ENCODE results near the gene AFAP1.

The AFAP1 gene

GRCh38 chr4:7863911-7864681 is 75.6 kb downstream of the AFAP1 start:
- DNase-seq: peak; percentile 96

DNA sequence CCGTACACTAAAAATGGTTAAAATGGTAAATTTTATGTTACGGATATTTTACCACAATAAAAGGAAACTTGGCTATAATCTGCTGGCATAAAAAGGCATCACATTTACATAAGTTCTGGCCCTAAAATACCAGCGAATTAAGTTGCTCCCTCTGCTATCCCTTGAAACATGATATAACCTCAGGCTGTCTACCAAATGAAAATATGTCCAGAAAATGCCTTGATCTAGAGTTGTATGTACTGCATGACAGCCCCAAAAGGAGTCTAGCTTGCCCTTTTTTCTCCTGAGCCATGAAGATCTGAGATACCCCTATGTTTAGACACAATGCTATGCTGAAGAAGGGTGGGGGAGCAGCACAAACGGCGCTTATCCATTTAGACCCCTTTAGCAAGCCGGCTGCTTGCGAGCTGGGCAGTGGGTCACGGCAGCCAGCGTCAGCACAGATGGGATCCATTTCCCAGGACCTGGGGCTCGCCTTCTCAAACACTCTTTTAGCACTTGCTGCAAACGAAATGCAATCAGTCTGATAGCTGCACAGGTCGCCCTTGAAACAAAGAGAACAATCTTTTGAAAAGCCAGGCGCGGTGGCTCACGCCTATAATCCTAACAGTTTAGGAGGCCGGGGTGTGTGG is 77.0 kb downstream of the AFAP1 start:
- DNase-seq: no peak

GRCh38 chr4:7861440-7861881 is 78.2 kb downstream of the AFAP1 start:
- peak; percentile 87 for DNase-seq

- DNase-seq: no peak
Measured at GRCh38 chr4:7860600-7861163, 79.0 kb downstream of the AFAP1 start.

- DNase-seq: no peak
Measured at GRCh38 chr4:7859326-7859725, 80.3 kb downstream of the AFAP1 start.

DNA sequence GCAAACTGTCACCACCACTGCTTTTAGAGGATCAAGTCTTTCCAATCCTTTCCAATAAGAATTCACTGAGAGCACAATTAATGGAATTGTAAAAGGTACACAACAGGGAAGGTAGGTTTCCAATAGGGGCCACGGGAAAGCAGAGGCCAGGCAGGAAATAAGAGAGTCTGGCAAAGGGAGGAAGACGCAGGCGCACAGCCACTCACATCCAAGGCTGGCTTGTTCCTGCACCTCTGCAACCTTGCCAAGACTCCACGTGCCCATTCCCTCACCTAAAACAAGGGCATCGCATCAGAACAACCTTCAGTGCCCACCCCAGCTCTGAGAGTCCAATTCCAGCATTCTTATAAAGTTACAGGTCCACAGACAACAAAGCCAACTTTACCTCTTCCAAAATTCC is 81.2 kb downstream of the AFAP1 start:
- no peak for DNase-seq

GRCh38 chr4:7857993-7858392 is 81.7 kb downstream of the AFAP1 start:
- no peak for DNase-seq

GRCh38 chr4:7857238-7857701 is 82.4 kb downstream of the AFAP1 start:
- no peak for DNase-seq

DNA sequence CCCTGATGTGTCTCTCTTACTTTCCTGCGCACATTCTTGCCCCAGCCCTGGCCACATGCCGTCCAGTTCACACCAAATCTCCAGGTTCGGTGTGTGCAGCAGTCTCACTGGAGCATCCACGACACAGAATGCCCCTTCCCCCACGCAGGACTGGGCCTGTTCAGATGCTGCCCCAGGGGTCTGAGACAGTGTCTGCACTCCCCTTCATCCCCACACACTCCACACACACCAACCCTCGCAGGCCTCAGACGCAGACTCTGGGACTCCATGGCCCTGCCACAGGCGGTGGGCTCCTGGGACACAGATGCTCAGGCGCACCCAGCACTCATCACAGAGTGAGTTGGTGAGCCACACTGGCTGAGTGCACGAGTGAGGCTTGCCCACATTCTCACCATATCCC is 83.9 kb downstream of the AFAP1 start:
- DNase-seq: no peak

GRCh38 chr4:7854697-7855370 is 84.8 kb downstream of the AFAP1 start:
- DNase-seq: no peak

- DNase-seq: no peak
Measured at GRCh38 chr4:7854216-7854615, 85.4 kb downstream of the AFAP1 start.

GRCh38 chr4:7853271-7853670 is 86.4 kb downstream of the AFAP1 start:
- no peak for DNase-seq

DNA sequence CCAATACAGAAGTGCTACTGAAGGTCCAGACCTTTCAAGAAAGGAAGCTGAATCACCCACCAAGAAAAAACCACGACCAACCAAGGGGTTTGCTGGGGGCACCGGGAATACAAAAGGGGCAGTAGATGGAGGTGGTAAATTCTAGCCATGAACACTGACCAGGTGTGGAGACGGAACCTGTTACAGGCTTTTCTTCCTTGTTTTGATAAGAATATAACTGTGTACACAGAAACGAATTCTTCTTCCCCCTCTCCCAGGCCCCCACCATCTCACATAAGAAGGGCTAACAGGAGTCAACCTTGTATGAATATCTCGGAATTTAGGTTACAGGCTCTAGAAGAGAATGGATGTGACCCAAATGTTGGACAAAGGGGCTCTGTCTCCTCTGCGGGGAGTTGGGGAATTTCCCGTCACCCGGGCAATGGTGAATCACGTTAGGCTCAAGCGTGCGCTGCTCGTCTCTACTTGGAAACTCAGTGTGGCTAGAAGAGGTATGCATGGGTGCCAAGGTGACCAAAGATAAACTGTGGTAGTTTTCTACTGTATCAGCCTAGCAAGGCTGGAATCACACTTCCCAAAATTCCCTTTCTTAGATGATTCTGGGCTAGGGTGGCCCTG is 87.0 kb downstream of the AFAP1 start:
- no peak for DNase-seq

GRCh38 chr4:7850489-7850888 is 89.2 kb downstream of the AFAP1 start:
- no peak for DNase-seq

DNA sequence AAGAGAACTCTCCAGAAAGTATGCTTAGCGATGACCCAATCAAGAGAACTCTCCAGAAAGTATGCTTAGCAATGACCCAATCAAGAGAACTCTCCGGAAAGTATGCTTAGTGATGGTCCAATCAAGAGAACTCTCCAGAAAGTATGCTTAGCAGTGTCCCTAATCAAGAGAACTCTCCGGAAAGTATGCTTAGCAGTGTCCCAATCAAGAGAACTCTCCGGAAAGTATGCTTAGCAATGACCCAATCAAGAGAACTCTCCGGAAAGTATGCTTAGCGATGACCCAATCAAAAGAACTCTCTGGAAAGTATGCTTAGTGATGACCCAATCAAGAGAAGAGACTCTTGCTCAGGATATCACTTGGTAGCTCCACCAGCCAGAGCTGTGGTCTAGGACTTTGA is 92.5 kb downstream of the AFAP1 start:
- no peak for DNase-seq

- DNase-seq: no peak
Measured at GRCh38 chr4:7845493-7846128, 94.0 kb downstream of the AFAP1 start.

DNA sequence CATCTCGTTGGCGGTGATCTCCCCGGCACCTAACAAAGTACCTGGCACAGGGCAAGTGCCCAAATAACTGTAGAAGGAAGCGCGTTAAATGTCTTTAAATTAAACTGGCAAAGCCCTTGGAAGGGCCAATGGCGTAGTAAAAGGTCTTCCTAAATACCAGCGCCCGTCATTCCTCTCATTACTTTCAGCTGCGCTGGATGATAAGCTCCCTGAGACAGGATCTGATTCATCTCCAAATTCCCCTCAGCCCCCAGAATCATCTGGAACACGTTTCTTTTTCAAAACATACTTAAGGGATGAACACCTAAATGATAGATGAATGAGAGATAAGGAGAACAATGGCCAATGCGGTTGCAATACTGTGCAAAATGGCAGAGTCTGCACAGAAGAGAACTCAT is 95.1 kb downstream of the AFAP1 start:
- peak; percentile 28 for DNase-seq

- peak; percentile 75 for DNase-seq
Measured at GRCh38 chr4:7843831-7844593, 95.6 kb downstream of the AFAP1 start.

DNA sequence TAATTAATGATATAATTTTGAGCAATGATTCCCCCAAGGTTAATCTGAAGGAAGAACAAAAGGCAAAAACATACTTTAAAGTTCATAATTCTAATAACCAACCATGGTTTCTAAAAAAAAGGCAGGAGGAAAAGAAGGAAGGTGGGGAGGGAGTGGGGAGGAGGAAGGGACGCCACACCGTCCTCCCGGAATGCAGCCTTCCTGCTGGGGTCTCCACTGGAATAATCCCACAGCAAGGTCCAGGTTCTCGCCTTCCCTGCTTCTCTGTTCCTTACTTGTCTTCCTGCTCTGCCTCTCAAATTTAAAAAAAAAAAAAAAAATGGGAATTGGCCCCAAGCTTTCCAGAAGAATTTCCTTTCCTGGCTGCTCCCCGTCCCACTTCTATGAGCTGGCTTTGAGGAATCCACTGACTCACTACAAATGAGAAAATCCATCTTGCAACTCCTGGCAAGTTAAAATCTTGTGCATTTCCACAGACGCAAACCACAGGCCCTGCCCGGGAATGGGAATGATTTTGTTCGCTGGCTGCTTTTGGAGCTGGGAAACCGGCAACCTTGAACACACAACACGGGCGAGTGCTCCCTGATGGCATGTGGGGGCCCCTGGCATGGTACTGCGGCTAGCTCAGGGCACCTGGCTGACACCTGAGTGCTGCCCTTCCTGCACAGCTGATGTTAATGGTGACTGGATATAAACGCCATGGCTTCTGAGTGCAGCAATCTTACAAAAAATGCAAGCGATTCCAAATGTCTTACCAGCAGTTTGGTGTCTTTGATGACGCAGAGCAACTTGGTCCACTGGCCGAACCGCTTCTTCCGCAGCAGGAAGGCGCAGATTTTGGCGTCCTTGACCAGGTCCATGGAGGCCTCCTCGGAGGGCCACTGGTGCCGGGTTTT is 97.0 kb downstream of the AFAP1 start:
- DNase-seq: peak; percentile 69

GRCh38 chr4:7841894-7842293 is 97.8 kb downstream of the AFAP1 start:
- peak; percentile 40 for DNase-seq

DNA sequence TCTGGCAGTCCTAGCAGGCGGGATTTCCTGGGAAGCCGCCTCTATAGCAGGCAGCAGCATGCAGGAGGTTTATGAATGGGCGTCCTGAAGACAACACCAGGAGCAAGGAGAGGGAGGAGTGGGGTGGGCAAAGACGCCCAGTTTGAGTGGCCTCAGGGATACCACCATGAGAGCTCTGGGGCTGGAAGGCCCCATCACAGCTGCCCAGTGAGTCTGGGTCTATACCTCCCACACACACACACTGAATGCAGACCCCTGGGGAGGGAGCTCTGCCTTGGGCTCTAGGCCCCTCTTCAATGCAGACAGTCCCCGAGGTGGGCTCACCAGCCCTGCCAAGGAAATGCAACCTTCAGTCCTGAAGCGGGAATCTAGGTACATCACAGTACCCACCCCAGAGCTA is 98.6 kb downstream of the AFAP1 start:
- no peak for DNase-seq
